WERI-Rb-1 (cell line): ENCODE results near the gene CDKAL1.
A peak's percentile ranks its signal among the peaks of the same experiment; 100 is the strongest.

Experiments
- DNase-seq: peaks from one replicate; pipeline ENCODE4 v3.0.0-alpha.2; 2020
- H3K27ac ChIP-seq: fragments of 250-450 bp; sonication (Bioruptor Pico); 2 replicates; pipeline ENCODE4 v1.5.1; 2020; ENCODE audit warnings: mild to moderate bottlenecking, moderate library complexity
- H3K27me3 ChIP-seq: fragments of 250-450 bp; sonication (Bioruptor Pico); 2 replicates; pipeline ENCODE4 v1.5.1; 2021; ENCODE audit warnings: mild to moderate bottlenecking, low read depth, moderate library complexity; ENCODE audit not compliant: insufficient read depth, severe bottlenecking
- H3K36me3 ChIP-seq: fragments of 250-450 bp; sonication (Bioruptor Pico); 2 replicates; pipeline ENCODE4 v1.5.1; 2020; ENCODE audit warnings: mild to moderate bottlenecking, moderate library complexity
- H3K4me3 ChIP-seq: 2 replicates; pipeline ENCODE4 v1.5.1; 2011; ENCODE audit warnings: low read depth, mild to moderate bottlenecking, control low read depth, low read length
- H3K9me3 ChIP-seq: fragments of 250-450 bp; sonication (Bioruptor Pico); 2 replicates; pipeline ENCODE4 v1.5.1; 2021; ENCODE audit warnings: mild to moderate bottlenecking, moderate library complexity; ENCODE audit not compliant: severe bottlenecking
- TF ChIP-seq, protein P1 (sequence below): IDR thresholded peaks from 2 replicates; pipeline ENCODE4 v1.5.1; 2011; ENCODE audit warnings: low read depth, mild to moderate bottlenecking, control low read depth, inconsistent platforms, low read length

The CDKAL1 gene

DNA sequence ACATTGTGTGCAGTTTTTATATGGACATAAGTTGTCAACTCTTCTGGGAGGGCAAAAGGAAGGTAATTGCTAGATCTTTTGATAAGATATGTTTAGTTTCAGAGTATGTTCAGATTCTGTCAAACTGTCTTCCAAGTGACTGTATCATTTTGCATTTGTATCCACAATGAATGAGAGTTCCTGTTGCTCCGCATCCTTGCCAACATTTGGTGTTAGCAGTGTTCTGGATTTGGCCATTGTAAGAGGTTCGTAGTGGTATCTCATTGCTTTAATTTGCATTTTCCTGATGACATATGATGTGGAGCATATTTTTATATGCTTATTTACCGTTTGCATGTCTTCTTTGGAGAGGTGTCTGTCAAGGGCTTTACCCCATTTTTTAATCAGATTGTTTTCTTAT lies 150.2 kb downstream of the CDKAL1 start:
- DNase-seq = no peak
- TF ChIP-seq, protein P1, sequence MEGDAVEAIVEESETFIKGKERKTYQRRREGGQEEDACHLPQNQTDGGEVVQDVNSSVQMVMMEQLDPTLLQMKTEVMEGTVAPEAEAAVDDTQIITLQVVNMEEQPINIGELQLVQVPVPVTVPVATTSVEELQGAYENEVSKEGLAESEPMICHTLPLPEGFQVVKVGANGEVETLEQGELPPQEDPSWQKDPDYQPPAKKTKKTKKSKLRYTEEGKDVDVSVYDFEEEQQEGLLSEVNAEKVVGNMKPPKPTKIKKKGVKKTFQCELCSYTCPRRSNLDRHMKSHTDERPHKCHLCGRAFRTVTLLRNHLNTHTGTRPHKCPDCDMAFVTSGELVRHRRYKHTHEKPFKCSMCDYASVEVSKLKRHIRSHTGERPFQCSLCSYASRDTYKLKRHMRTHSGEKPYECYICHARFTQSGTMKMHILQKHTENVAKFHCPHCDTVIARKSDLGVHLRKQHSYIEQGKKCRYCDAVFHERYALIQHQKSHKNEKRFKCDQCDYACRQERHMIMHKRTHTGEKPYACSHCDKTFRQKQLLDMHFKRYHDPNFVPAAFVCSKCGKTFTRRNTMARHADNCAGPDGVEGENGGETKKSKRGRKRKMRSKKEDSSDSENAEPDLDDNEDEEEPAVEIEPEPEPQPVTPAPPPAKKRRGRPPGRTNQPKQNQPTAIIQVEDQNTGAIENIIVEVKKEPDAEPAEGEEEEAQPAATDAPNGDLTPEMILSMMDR = no peak
- Histone ChIP-seq H3K36me3 (no peaks in the 10 kb centered on the region), H3K9me3 (no peaks in the 10 kb centered on the region), H3K4me3 (no peak overlapping the region), H3K27ac (no peak overlapping the region), H3K27me3 (no peaks in the 10 kb centered on the region)

DNA sequence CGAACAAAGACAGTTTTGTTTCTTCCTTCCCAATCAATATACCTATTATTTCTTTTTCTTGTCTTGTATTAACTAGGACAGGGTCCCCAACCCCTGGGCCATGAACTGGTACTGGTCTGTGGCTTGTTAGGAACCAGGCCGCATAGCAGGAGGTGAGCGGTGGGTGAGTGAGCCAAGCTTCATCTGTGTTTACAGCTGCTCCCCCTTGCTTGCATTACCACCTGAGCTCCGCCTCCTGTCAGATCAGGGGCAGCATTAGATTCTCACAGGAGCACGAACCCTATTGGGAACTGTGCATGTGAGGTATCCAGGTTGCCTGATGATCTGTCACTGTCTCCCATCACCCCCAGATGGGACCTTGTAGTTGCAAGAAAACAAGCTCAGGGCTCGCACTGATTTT lies 151.9 kb downstream of the CDKAL1 start:
- H3K27ac ChIP-seq = no peak overlapping the region; the same call in 1 of the 2 replicates
- peak; percentile 74 for DNase-seq
- H3K27me3 ChIP-seq = no peaks in the 10 kb centered on the region
- TF ChIP-seq, protein P1 = no peak
- no peaks in the 10 kb centered on the region for H3K9me3 ChIP-seq
- no peak overlapping the region for H3K4me3 ChIP-seq
- H3K36me3 ChIP-seq = no peaks in the 10 kb centered on the region

DNA sequence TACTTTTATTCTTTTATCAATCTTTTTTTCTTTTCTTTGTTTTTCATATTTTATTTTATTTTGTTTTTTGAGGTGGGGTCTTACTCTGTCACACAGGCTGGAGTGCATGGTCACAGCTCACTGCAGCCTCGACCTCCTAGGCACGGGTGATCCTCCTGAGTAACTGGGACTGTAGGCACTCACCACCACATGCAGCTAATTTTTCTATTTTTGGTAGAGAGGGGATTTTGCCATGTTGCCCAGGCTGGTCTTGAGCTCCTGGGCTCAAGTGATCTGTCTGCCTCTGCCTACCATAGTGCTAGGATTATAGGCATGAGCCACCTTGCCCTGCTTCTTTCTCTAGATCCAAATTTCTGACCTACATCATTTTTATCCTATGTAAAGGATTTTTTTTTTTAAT lies 153.2 kb downstream of the CDKAL1 start:
- Histone ChIP-seq H3K4me3 (no peak overlapping the region), H3K27me3 (no peaks in the 10 kb centered on the region), H3K27ac (peak overlapping the region; percentile 57), H3K36me3 (no peaks in the 10 kb centered on the region), H3K9me3 (no peaks in the 10 kb centered on the region)
- no peak for DNase-seq
- TF ChIP-seq, protein P1 = no peak

DNA sequence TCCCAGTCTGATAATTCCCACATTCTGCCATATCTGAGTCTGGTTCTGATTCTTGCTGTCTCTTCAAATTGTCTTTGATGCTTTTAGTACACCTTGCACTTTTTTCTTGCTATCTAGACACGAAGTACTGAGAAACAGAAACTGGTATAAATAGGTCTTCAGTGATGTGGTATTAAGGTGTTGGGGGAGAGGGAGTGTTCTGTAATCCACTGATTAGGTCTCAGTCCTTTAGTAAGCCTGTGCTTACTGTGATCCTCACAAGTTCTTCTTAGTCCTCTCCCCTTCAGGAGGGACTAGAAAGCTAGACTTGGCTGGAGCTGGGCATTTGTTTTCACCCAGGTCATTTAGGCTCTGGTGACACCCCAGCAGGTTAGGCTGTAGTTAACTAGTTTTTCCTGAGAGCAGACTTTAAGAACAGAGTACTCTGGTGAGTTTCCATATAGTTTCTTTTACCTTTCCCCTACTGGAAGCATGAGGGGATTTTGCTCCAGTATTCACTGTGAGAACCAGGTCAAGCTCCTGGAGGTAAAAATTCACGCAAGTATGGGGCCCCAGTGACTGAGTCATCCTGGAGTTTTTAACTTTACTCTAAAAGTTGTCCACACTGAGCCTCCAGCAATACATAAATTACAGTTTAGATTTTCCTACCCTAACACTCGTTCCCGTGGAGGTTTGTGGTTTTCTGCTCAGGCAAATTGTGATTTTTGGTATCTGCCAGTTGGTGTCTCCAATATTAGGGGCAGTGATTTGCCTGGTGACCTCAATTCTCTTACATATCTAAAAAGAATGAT lies 154.6 kb downstream of the CDKAL1 start:
- Histone ChIP-seq H3K27ac (peak overlapping the region; percentile 57), H3K36me3 (no peaks in the 10 kb centered on the region), H3K9me3 (no peaks in the 10 kb centered on the region), H3K4me3 (no peak overlapping the region), H3K27me3 (no peaks in the 10 kb centered on the region)
- TF ChIP-seq, protein P1 = no peak
- DNase-seq = peak; percentile 70

DNA sequence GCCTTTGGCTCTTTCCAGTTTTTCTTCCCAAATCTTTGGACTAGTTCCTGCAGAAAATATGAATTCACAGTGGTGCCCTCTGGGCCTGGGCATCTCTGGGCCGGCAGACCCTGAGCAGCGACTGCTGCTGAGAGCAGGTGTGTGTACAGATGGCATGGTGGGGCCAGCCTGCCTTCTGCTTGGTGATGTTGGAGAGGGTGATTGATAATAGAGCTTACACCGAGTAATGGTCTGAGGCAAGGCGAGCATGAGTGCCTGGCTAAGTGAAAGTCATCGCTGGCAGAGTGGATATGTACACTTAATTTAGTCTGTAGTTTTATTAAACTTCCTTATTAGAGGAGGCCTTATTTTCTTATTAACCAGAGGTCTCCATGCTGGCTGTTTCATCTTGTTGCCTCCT lies 156.9 kb downstream of the CDKAL1 start:
- H3K27me3 ChIP-seq = no peaks in the 10 kb centered on the region
- no peaks in the 10 kb centered on the region for H3K9me3 ChIP-seq
- DNase-seq = peak; percentile 69
- no peaks in the 10 kb centered on the region for H3K36me3 ChIP-seq
- TF ChIP-seq, protein P1 = no peak
- H3K4me3 ChIP-seq = no peak overlapping the region
- peak overlapping the region; percentile 36 for H3K27ac ChIP-seq

DNA sequence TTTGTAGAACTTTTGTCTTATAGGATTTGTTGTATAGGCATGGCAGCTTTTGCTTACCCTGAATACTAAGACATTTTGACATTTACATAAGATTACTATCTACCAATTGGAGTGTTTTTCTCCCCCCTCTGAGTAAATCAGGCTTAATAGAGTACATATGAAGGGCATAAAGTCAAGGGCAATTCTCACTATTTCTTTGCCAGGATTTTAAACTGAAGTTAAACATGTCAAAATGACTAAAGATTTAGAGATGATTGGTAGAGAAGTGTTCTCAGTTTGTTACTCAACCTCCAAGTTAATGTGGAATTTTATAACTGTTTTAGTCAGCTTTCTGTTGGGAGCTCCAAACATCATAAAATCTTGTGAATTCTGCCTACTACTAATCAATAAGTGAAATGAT lies 157.8 kb downstream of the CDKAL1 start:
- TF ChIP-seq, protein P1 = no peak
- no peaks in the 10 kb centered on the region for H3K9me3 ChIP-seq
- H3K27ac ChIP-seq = no peak overlapping the region

More for the DNA sequence above, 157.8 kb downstream of the CDKAL1 start:
- H3K27me3 ChIP-seq = no peaks in the 10 kb centered on the region
- no peaks in the 10 kb centered on the region for H3K36me3 ChIP-seq
- H3K4me3 ChIP-seq = no peak overlapping the region
- no peak for DNase-seq
